ENCODE data around the gene INHBA. TPM values are rescaled to one million over a fixed set of nuclear protein-coding genes. Genes with fewer than 3 reads are reported as not detected.

The INHBA gene
- total RNA-seq, 1 experiment from 2014 or later, result 1.0 TPM

DNA sequence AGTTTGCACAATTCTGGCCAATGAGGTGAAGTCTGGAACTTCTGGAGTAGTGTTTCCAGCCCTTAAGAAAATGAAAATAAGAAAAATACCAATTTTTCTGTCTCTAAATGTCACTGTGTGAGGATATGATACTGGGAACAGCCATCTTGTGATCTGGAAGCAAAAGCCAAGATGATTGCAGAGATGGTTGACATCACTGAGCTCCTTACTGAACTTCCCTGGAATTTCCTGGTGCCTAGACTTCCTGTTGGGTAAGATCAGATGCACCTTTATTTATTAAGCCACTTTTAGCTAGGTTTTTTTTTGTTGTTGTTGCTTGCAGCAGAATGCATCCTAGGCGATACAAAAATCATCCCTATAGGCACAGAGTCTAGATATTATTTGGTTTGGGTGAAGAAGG lies 27.3 kb upstream of the INHBA start:
- ChIA-PET POLR2A (no interaction called here), CTCF (no interaction called here)
- Mint-ChIP-seq H3K4me1 (peaks cover 18% of the 10 kb centered on the region), H3K27ac (no peak overlapping the region), H3K9me3 (0 out of 2 replicates have a peak, but pooled peaks cover 3% of the 10 kb centered on the region), H3K4me3 (no peak overlapping the region), H3K27me3 (ENCODE audit: low read depth) (no peaks in the 10 kb centered on the region), H3K36me3 (no peaks in the 10 kb centered on the region)
- DNase-seq (ENCODE audit: low spot score), result no peak
- no peak for ATAC-seq
- TF ChIP-seq, protein P1, sequence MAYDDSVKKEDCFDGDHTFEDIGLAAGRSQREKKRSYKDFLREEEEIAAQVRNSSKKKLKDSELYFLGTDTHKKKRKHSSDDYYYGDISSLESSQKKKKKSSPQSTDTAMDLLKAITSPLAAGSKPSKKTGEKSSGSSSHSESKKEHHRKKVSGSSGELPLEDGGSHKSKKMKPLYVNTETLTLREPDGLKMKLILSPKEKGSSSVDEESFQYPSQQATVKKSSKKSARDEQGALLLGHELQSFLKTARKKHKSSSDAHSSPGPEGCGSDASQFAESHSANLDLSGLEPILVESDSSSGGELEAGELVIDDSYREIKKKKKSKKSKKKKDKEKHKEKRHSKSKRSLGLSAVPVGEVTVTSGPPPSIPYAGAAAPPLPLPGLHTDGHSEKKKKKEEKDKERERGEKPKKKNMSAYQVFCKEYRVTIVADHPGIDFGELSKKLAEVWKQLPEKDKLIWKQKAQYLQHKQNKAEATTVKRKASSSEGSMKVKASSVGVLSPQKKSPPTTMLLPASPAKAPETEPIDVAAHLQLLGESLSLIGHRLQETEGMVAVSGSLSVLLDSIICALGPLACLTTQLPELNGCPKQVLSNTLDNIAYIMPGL (CRISPR knock-in tag; IDR thresholded peaks at IDR 0.05), result no peak
- TF ChIP-seq ETV6 (CRISPR knock-in tag; IDR thresholded peaks at IDR 0.05), result no peak
- no peak for TF ChIP-seq ELF4 (CRISPR knock-in tag; IDR thresholded peaks at IDR 0.05; ENCODE audit: low read depth)
- TF ChIP-seq SMAD3 (CRISPR knock-in tag; IDR thresholded peaks at IDR 0.05; ENCODE audit: borderline replicate concordance), result no peak
- TF ChIP-seq, protein P2, sequence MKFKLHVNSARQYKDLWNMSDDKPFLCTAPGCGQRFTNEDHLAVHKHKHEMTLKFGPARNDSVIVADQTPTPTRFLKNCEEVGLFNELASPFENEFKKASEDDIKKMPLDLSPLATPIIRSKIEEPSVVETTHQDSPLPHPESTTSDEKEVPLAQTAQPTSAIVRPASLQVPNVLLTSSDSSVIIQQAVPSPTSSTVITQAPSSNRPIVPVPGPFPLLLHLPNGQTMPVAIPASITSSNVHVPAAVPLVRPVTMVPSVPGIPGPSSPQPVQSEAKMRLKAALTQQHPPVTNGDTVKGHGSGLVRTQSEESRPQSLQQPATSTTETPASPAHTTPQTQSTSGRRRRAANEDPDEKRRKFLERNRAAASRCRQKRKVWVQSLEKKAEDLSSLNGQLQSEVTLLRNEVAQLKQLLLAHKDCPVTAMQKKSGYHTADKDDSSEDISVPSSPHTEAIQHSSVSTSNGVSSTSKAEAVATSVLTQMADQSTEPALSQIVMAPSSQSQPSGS (CRISPR knock-in tag; IDR thresholded peaks at IDR 0.05; ENCODE audit: borderline replicate concordance, low read depth), result no peak
- TF ChIP-seq, protein P3, sequence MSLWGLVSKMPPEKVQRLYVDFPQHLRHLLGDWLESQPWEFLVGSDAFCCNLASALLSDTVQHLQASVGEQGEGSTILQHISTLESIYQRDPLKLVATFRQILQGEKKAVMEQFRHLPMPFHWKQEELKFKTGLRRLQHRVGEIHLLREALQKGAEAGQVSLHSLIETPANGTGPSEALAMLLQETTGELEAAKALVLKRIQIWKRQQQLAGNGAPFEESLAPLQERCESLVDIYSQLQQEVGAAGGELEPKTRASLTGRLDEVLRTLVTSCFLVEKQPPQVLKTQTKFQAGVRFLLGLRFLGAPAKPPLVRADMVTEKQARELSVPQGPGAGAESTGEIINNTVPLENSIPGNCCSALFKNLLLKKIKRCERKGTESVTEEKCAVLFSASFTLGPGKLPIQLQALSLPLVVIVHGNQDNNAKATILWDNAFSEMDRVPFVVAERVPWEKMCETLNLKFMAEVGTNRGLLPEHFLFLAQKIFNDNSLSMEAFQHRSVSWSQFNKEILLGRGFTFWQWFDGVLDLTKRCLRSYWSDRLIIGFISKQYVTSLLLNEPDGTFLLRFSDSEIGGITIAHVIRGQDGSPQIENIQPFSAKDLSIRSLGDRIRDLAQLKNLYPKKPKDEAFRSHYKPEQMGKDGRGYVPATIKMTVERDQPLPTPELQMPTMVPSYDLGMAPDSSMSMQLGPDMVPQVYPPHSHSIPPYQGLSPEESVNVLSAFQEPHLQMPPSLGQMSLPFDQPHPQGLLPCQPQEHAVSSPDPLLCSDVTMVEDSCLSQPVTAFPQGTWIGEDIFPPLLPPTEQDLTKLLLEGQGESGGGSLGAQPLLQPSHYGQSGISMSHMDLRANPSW (CRISPR knock-in tag; conservative IDR thresholded peaks at IDR 0.05; ENCODE audit: low read depth), result no peak
- TF ChIP-seq, protein P4, sequence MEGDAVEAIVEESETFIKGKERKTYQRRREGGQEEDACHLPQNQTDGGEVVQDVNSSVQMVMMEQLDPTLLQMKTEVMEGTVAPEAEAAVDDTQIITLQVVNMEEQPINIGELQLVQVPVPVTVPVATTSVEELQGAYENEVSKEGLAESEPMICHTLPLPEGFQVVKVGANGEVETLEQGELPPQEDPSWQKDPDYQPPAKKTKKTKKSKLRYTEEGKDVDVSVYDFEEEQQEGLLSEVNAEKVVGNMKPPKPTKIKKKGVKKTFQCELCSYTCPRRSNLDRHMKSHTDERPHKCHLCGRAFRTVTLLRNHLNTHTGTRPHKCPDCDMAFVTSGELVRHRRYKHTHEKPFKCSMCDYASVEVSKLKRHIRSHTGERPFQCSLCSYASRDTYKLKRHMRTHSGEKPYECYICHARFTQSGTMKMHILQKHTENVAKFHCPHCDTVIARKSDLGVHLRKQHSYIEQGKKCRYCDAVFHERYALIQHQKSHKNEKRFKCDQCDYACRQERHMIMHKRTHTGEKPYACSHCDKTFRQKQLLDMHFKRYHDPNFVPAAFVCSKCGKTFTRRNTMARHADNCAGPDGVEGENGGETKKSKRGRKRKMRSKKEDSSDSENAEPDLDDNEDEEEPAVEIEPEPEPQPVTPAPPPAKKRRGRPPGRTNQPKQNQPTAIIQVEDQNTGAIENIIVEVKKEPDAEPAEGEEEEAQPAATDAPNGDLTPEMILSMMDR (IDR thresholded peaks at IDR 0.05), result no peak
- no peak for TF ChIP-seq NFATC4 (CRISPR knock-in tag; IDR thresholded peaks at IDR 0.05)
- no peak for TF ChIP-seq GTF2I (CRISPR knock-in tag; conservative IDR thresholded peaks at IDR 0.05)
- no peak for TF ChIP-seq TP53 (CRISPR knock-in tag; IDR thresholded peaks at IDR 0.05)
- TF ChIP-seq CREB1 (CRISPR knock-in tag; IDR thresholded peaks at IDR 0.05), result no peak
- TF ChIP-seq, protein P5, sequence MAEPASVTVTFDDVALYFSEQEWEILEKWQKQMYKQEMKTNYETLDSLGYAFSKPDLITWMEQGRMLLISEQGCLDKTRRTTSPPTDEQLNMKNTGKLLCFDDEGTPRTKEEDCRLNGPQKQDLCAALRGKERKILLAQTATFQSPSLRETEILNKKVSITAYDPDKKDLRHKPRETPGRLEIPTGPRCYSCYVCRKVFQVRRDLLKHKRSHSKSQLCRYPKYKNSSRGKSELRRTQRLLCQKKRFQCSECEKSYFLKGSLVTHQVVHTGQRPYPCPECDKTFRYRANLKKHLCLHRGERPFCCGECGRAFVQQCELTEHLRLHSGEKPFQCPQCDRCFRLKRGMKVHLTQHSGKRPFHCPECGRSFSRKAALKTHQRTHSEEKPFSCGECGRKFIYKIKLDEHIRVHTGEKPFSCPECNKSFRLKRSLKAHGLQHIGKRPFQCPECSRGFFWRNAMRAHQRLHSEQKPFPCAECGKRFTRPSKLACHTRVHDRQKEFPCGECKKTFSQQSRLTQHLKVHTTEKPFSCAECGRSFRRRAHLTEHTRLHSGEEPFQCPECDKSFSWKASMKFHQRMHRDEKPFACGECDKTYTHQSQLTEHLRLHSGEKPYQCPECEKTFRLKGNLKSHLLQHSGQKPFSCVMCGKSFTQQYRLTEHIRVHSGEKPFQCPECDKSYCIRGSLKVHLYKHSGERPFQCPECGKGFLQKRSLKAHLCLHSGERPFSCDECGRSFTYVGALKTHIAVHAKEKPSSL (CRISPR knock-in tag; conservative IDR thresholded peaks at IDR 0.05), result no peak
- TF ChIP-seq ZNF263 (CRISPR knock-in tag; IDR thresholded peaks at IDR 0.05; ENCODE audit: low read depth), result no peak
- TF ChIP-seq ZNF121 (CRISPR knock-in tag; IDR thresholded peaks at IDR 0.05), result no peak
- TF ChIP-seq HMGA2 (CRISPR knock-in tag; IDR thresholded peaks at IDR 0.05), result no peak
- TF ChIP-seq, protein P6, sequence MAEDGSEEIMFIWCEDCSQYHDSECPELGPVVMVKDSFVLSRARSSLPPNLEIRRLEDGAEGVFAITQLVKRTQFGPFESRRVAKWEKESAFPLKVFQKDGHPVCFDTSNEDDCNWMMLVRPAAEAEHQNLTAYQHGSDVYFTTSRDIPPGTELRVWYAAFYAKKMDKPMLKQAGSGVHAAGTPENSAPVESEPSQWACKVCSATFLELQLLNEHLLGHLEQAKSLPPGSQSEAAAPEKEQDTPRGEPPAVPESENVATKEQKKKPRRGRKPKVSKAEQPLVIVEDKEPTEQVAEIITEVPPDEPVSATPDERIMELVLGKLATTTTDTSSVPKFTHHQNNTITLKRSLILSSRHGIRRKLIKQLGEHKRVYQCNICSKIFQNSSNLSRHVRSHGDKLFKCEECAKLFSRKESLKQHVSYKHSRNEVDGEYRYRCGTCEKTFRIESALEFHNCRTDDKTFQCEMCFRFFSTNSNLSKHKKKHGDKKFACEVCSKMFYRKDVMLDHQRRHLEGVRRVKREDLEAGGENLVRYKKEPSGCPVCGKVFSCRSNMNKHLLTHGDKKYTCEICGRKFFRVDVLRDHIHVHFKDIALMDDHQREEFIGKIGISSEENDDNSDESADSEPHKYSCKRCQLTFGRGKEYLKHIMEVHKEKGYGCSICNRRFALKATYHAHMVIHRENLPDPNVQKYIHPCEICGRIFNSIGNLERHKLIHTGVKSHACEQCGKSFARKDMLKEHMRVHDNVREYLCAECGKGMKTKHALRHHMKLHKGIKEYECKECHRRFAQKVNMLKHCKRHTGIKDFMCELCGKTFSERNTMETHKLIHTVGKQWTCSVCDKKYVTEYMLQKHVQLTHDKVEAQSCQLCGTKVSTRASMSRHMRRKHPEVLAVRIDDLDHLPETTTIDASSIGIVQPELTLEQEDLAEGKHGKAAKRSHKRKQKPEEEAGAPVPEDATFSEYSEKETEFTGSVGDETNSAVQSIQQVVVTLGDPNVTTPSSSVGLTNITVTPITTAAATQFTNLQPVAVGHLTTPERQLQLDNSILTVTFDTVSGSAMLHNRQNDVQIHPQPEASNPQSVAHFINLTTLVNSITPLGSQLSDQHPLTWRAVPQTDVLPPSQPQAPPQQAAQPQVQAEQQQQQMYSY (CRISPR knock-in tag; IDR thresholded peaks at IDR 0.05), result no peak

All from WTC11 (cell line).